GM12878 (cell line): ENCODE results near the gene TMEM250.

Source experiments
- BACH1 ChIP-seq: fragments of 450-650 bp; IDR thresholded peaks from 2 replicates; pipeline ENCODE4 v1.6.1; 2017; ENCODE audit warnings: mild to moderate bottlenecking, borderline replicate concordance
- BHLHE40 ChIP-seq, 2 experiments: fragments of 450-650 bp in 1 of 2; IDR thresholded peaks; 2 replicates each; pipeline ENCODE4 v1.6.1; 2011 to 2017; ENCODE audit warnings: low read depth in 2 of 2, borderline replicate concordance in 1 of 2, improper control_type of control experiment in 1 of 2, low read length in 1 of 2, mild to moderate bottlenecking in 1 of 2
- CEBPB ChIP-seq, 2 experiments: fragments of 150-350 bp in 1 of 2; IDR thresholded peaks; 2 replicates each; pipeline ENCODE4 v1.6.1; 2012 to 2014; ENCODE audit warnings: low read depth in 2 of 2, low read length in 2 of 2, borderline replicate concordance in 1 of 2, inconsistent platforms in 1 of 2
- MXI1 ChIP-seq: fragments of 150-350 bp; IDR thresholded peaks from 2 replicates; pipeline ENCODE4 v1.6.1; 2011; ENCODE audit warnings: low read depth, mild to moderate bottlenecking, inconsistent platforms, low read length, improper control_type of control experiment
- NR2C1 ChIP-seq: fragments of 450-650 bp; IDR thresholded peaks from 2 replicates; pipeline ENCODE4 v1.6.1; 2017; ENCODE audit warnings: antibody characterized with exemption, mild to moderate bottlenecking, moderate library complexity
- TF ChIP-seq, protein P1 (sequence below), 3 experiments: IDR thresholded peaks in 2 of 3; conservative IDR thresholded peaks in 1 of 3; 2 replicates each; pipeline ENCODE4 v1.5.1; 2011; ENCODE audit warnings: low read depth in 3 of 3, low read length in 3 of 3, mild to moderate bottlenecking in 3 of 3, control low read depth in 2 of 3, moderate library complexity in 2 of 3, inconsistent platforms in 1 of 3, mixed read lengths in 1 of 3; ENCODE audit not compliant: control insufficient read depth in 2 of 3, insufficient read depth in 1 of 3; ENCODE audit errors: extremely low read depth in 1 of 3
- TF ChIP-seq, protein P2 (sequence below): IDR thresholded peaks from 2 replicates; pipeline ENCODE4 v1.6.1; 2011; ENCODE audit warnings: low read depth, low read length, improper control_type of control experiment, borderline replicate concordance

DNA sequence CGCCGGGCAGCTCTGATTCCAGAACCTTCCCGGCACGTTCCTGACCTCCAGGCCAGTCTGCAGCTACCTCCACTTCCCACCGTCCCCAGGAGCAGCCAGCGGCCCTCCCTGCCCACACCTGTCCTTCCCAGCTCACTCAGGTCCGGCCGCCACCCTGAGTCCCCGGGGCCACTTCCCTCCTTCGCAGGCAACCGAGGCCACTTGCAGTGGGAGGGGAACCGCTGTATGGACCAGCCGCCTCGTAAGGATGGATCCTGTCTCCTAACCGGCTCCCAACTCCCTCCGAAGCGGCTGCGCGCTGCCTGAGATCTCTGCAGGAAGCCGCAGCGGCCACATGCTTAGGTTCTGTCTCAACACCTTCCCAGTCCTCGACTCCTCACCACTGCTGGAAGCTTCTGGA, 7.5 kb downstream of the TMEM250 start:
- TF ChIP-seq CEBPB (IDR thresholded peaks at IDR 0.05; ENCODE audit: borderline replicate concordance in 1 of 2, low read depth in 2 of 2, low read length in 2 of 2) (no peak), BACH1 (no peak), BHLHE40 (IDR thresholded peaks at IDR 0.05; ENCODE audit: borderline replicate concordance in 1 of 2, low read depth in 2 of 2, low read length in 1 of 2) (no peak), NR2C1 (no peak), MXI1 (no peak)
- TF ChIP-seq, protein P1, sequence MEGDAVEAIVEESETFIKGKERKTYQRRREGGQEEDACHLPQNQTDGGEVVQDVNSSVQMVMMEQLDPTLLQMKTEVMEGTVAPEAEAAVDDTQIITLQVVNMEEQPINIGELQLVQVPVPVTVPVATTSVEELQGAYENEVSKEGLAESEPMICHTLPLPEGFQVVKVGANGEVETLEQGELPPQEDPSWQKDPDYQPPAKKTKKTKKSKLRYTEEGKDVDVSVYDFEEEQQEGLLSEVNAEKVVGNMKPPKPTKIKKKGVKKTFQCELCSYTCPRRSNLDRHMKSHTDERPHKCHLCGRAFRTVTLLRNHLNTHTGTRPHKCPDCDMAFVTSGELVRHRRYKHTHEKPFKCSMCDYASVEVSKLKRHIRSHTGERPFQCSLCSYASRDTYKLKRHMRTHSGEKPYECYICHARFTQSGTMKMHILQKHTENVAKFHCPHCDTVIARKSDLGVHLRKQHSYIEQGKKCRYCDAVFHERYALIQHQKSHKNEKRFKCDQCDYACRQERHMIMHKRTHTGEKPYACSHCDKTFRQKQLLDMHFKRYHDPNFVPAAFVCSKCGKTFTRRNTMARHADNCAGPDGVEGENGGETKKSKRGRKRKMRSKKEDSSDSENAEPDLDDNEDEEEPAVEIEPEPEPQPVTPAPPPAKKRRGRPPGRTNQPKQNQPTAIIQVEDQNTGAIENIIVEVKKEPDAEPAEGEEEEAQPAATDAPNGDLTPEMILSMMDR (IDR thresholded peaks at IDR 0.05 in 2 of 3, conservative IDR thresholded peaks at IDR 0.05 in 1 of 3; ENCODE audit: control insufficient read depth in 2 of 3, extremely low read depth in 1 of 3, insufficient read depth in 1 of 3, low read depth in 3 of 3, low read length in 3 of 3): no peak
- TF ChIP-seq, protein P2, sequence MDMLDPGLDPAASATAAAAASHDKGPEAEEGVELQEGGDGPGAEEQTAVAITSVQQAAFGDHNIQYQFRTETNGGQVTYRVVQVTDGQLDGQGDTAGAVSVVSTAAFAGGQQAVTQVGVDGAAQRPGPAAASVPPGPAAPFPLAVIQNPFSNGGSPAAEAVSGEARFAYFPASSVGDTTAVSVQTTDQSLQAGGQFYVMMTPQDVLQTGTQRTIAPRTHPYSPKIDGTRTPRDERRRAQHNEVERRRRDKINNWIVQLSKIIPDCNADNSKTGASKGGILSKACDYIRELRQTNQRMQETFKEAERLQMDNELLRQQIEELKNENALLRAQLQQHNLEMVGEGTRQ: no peak
